HG02642 (cell line): ENCODE results near the gene NR5A1.

Source experiments
- ATAC-seq: cut with Tn5 transposase; IDR thresholded peaks from one replicate; pipeline ENCODE4 v1.9.1; 2021; ENCODE audit warnings: mild to moderate bottlenecking; ENCODE audit not compliant: unreplicated experiment, poor library complexity

NR5A1 gene

GRCh38 chr9:124517600-124517999, 10.4 kb upstream of the NR5A1 start:
- no peak for ATAC-seq

- ATAC-seq, result no peak
Measured at GRCh38 chr9:124514874-124515273, 7.7 kb upstream of the NR5A1 start.

- ATAC-seq, result no peak
Measured at GRCh38 chr9:124514125-124514524, 6.9 kb upstream of the NR5A1 start.

- no peak for ATAC-seq
Measured at GRCh38 chr9:124513376-124513994, 6.3 kb upstream of the NR5A1 start.

GRCh38 chr9:124512806-124513204, 5.6 kb upstream of the NR5A1 start:
- no peak for ATAC-seq

GRCh38 chr9:124511891-124512805, 4.9 kb upstream of the NR5A1 start:
- no peak for ATAC-seq

GRCh38 chr9:124511426-124511840, 4.2 kb upstream of the NR5A1 start:
- ATAC-seq, result no peak

- no peak for ATAC-seq
Measured at GRCh38 chr9:124510650-124511425, 3.6 kb upstream of the NR5A1 start.

GRCh38 chr9:124507880-124508423, 753 bp upstream of the NR5A1 start:
- ATAC-seq, result no peak

- no peak for ATAC-seq
Measured at GRCh38 chr9:124506433-124506832, 766 bp downstream of the NR5A1 start.

GRCh38 chr9:124505901-124506346, 1.3 kb downstream of the NR5A1 start:
- no peak for ATAC-seq

- ATAC-seq, result no peak
Measured at GRCh38 chr9:124505006-124505900, 1.9 kb downstream of the NR5A1 start.

GRCh38 chr9:124504530-124505005, 2.6 kb downstream of the NR5A1 start:
- no peak for ATAC-seq

- ATAC-seq, result no peak
Measured at GRCh38 chr9:124503713-124504529, 3.3 kb downstream of the NR5A1 start.

- no peak for ATAC-seq
Measured at GRCh38 chr9:124502711-124503702, 4.2 kb downstream of the NR5A1 start.

GRCh38 chr9:124501771-124502320, 5.4 kb downstream of the NR5A1 start:
- ATAC-seq, result no peak
